Ureter (tissue), 1 donor: ENCODE data around the gene TCF21. TPM values are rescaled to one million over a fixed set of nuclear protein-coding genes. Genes with fewer than 3 reads are reported as not detected.
"Not testable (repeated sequence)": the region's sequence is repeated elsewhere in the genome, so short reads cannot be mapped to it uniquely, and the experiment has no call there.

Source experiments
- DNase-seq: peaks from one replicate; pipeline ENCODE4 v3.0.0-alpha.2; 2020; ENCODE audit warnings: low spot score
- total RNA-seq: library from RNA; stranded (reverse); gene quantifications from one replicate; pipeline ENCODE4 v1.2.4, GENCODE V29; 2023
- donor health status: DM: yes; HTN: yes; CAD: no.

Gene TCF21
- 8.2 TPM for total RNA-seq

DNA sequence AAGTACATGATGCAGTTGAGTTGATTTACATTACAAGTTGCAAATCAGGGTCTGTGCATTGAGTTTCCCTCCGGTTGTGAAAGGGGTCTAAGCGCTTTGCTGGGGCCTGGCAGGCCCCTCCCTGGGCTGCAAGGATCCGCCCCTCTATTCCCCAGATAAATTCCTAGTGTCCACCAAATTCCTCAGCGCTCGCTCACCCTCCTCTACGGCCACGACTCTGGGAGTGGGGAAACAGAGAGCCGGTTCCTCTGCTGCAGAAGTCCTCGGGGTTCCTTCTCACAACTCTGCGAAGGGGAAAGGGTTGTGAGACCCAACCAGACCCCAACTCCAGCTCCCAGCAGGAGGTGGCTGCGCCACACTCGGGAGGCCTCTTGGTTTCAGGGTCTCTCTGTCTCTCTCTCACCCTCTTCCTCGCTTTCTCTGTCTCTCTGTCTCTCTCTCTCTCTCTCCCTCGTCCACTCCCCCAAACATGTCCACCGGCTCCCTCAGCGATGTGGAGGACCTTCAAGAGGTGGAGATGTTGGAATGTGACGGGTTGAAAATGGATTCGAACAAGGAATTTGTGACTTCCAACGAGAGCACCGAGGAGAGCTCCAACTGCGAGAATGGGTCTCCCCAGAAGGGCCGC, at the start of gene TCF21:
TCF21 (plus strand) TSS at position 185 of the 628 bp plus-strand sequence; CDS start at position 470, 285 bp downstream.
- peak; percentile 66 for DNase-seq

DNA sequence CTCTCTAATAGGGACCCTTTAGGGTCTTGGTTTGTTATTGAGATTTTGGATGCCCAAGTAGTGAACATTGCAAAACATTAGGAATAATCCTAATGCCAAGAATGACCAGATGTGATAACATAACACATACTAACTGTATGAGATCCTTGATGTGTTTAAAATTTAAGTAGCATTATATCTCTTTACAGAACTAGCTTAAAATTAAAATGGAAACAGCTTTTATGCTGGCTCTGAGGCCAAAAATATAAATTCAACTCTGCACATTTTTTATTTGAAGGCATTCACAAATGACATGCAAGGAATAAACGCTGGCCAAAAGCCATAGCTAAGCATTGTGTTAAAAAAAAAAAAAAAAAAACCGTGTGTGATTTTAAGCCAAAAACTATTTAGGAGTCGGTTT, 47.7 kb upstream of the TCF21 start:
- no peak for DNase-seq

DNA sequence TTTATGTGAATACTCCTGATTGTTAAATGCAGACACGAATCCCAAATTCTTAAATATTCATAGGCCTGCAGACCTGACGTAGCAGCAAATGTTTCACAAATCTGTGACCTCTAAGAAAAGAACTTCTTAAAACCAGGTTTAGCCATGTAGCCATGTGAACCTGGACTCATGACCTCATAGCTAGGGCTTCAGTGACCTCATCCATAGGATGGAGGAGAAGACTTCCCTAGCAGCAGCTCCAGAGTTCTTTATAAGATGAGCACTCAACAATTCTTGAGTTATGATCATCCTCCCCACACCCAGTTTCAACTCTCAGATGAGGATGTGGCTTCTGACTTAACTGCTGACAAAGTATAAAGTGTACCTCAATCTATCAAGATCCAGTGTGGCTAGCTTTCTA, 45.8 kb upstream of the TCF21 start:
- no peak for DNase-seq

GRCh38 chr6:133844709-133845108, 44.2 kb upstream of the TCF21 start:
- DNase-seq = no peak

GRCh38 chr6:133854041-133854363, 34.9 kb upstream of the TCF21 start:
- DNase-seq = no peak

GRCh38 chr6:133854364-133855275, 34.3 kb upstream of the TCF21 start:
- no peak for DNase-seq

GRCh38 chr6:133855276-133855990, 33.5 kb upstream of the TCF21 start:
- no peak for DNase-seq

- DNase-seq = no peak
Observed at GRCh38 chr6:133855991-133856370, 32.9 kb upstream of the TCF21 start.

DNA sequence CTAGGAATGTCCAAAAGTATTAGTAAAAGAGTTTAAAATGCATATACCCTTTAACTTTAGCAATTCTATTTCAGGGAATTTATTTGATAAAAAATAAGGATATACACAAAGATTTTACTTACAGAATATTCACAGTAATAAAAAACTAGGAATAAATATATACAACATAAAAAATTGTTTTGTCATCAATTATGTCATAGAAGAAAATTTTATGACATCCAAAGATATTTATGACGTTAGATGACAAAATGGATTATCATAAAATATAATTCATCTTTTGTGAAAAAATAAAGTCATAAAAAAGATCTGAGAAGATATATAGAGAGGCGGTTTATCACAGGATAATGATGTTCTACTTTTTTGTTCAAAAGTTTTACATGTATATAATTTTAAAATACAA, 32.0 kb upstream of the TCF21 start:
- DNase-seq = no peak

DNA sequence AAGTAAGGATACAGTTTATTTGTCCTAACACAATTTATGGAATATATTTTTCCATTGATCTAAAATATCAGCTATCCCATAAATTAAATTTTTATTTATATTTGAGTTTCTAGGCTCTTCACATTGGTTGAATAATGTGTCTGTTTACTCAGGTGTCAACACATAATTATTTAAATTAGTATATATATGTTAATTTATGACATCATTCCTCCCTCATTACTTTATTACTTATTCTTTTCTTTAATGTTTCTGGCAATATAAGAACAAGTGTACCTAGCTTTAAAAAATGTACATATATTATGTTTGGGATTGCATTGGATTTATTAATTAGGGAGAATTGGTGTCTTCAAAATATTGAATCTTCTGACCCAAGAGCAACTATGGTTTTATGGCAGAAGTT, 31.2 kb upstream of the TCF21 start:
- DNase-seq = no peak

DNA sequence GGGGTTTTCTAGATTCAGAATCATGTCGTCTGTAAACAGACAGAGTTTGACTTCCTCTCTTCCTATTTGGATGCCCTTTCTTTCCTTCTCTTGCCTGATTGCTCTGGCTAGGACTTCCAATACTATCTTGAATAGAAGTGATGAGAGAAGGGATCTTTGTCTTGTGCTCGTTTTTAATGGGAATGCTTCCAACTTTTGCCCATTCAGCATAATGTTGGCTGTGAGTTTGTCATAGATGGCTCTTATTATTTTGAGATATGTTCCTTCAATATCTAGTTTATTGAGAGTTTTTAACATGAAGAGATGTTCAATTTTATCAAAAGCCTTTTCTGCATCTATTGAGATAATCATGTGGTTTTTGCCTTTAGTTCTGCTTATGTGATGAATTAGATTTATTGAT, 27.6 kb upstream of the TCF21 start:
- not testable (repeated sequence) for DNase-seq

DNA sequence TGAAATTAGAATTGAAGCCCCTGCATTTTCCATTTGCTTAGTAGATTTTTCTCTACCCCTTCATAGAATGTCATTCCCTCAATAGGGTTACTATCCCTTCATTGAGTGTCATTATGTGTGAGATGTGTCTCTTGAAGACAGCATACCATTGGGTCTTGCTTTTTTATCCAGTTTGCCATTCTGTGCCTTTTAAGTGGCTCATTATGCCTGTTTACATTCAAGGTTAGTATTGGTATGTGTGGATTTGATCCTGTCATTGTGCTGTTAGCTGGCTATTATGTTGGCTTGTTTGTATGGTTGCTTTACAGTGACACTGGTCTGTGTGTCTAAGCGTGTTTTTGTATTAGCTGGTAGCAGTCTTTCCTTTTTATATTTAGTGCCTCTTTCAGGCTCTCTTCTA, 25.7 kb upstream of the TCF21 start:
- no peak for DNase-seq

- no peak for DNase-seq
Observed at GRCh38 chr6:133865680-133866079, 23.2 kb upstream of the TCF21 start.

- no peak for DNase-seq
Observed at GRCh38 chr6:133871131-133871530, 17.8 kb upstream of the TCF21 start.

- no peak for DNase-seq
Observed at GRCh38 chr6:133873538-133873937, 15.4 kb upstream of the TCF21 start.

GRCh38 chr6:133877116-133877515, 11.8 kb upstream of the TCF21 start:
- DNase-seq = no peak

- DNase-seq = no peak
Observed at GRCh38 chr6:133880006-133880405, 8.9 kb upstream of the TCF21 start.

GRCh38 chr6:133880896-133881295, 8.0 kb upstream of the TCF21 start:
- no peak for DNase-seq

DNA sequence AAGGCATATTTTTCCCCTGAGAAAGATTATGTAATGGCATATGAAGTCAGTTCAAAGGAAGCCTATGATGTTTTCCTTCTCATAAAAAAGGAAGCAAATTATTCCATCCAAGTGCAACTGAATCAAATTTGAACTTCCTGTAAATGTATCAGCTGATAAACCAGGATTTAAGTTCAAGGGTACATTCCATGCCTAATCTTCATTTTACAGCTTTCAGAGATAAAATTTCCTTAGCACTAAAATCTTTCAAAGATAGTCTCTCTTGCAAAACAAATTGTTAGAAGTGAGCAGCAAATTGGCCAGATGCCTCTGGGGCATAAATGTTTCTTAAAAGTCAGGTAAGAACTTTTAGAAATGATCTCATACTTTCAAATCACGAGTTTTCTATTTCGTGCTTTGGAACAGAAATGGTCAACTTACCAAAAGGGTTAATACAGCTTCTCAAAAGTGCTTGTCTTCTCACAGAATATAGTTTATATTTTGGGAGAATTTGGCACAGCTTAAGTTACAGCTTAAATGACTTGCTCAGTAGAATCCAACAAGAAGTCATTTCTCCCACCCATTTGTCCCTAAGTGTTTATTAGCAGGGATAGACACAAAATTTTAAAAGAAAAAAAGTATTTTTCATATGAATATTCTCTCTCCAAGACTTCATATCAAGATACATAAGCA, 2.7 kb upstream of the TCF21 start:
- DNase-seq = no peak

GRCh38 chr6:133887156-133887879, 1.6 kb upstream of the TCF21 start:
- DNase-seq = no peak

- no peak for DNase-seq
Observed at GRCh38 chr6:133887880-133888230, 1.1 kb upstream of the TCF21 start.
